Neural crest cell (in vitro differentiated cells): ENCODE data around the gene SLC7A7. TPM values are rescaled to one million over a fixed set of nuclear protein-coding genes. Genes with fewer than 3 reads are reported as not detected.
"Not testable (repeated sequence)": the region's sequence is repeated elsewhere in the genome, so short reads cannot be mapped to it uniquely, and the experiment has no call there.

Source experiments
- DNase-seq: peaks from one replicate; pipeline ENCODE4 v3.0.0; 2021; ENCODE audit warnings: low read depth, mixed read lengths, low spot score
- H3K27ac Mint-ChIP-seq: one replicate; pipeline ENCODE4 v1.8.0; 2021; ENCODE audit warnings: mild to moderate bottlenecking, mixed read lengths; ENCODE audit not compliant: unreplicated experiment
- H3K27me3 Mint-ChIP-seq: 2 replicates; pipeline ENCODE4 v1.8.0; 2021; ENCODE audit warnings: low read depth, mild to moderate bottlenecking, mixed read lengths
- H3K36me3 Mint-ChIP-seq: 2 replicates; pipeline ENCODE4 v1.8.0; 2021; ENCODE audit warnings: low read depth, mild to moderate bottlenecking, mixed read lengths
- H3K4me1 Mint-ChIP-seq: 2 replicates; pipeline ENCODE4 v1.8.0; 2021; ENCODE audit warnings: mixed read lengths
- H3K4me3 Mint-ChIP-seq: one replicate; pipeline ENCODE4 v1.8.0; 2021; ENCODE audit warnings: mild to moderate bottlenecking, mixed read lengths
- H3K9me3 Mint-ChIP-seq: 2 replicates; pipeline ENCODE4 v1.8.0; 2021; ENCODE audit warnings: mixed read lengths
- CTCF ChIP-seq: fragments of 200-600 bp; sonication (generic); conservative IDR thresholded peaks from 2 replicates; pipeline ENCODE4 v1.5.0; 2021; ENCODE audit warnings: antibody characterized with exemption, mild to moderate bottlenecking
- total RNA-seq: library from RNA; stranded (reverse); gene quantifications from 2 replicates; pipeline ENCODE4 v1.2.1, GENCODE V29; 2021

Gene SLC7A7
- total RNA-seq, 1 donor from 2014 or later: 0.54 TPM

GRCh38 chr14:22735096-22735495 is 80.1 kb downstream of the SLC7A7 start:
- DNase-seq: no peak
- H3K27ac Mint-ChIP-seq: no peak overlapping the region
- H3K4me3 Mint-ChIP-seq: no peak overlapping the region
- peaks cover 5% of the 10 kb centered on the region for H3K9me3 Mint-ChIP-seq
- TF ChIP-seq CTCF: no peak
- no peaks in the 10 kb centered on the region for H3K27me3 Mint-ChIP-seq
- H3K4me1 Mint-ChIP-seq: no peaks in the 10 kb centered on the region
- H3K36me3 Mint-ChIP-seq: no peaks in the 10 kb centered on the region

GRCh38 chr14:22733829-22734228 is 81.4 kb downstream of the SLC7A7 start:
- no peak overlapping the region for H3K27ac Mint-ChIP-seq
- no peak for DNase-seq
- no peaks in the 10 kb centered on the region for H3K4me1 Mint-ChIP-seq
- no peaks in the 10 kb centered on the region for H3K27me3 Mint-ChIP-seq
- no peak for TF ChIP-seq CTCF
- H3K4me3 Mint-ChIP-seq: no peak overlapping the region
- peaks cover 5% of the 10 kb centered on the region for H3K9me3 Mint-ChIP-seq
- no peaks in the 10 kb centered on the region for H3K36me3 Mint-ChIP-seq

GRCh38 chr14:22732062-22732461 is 83.2 kb downstream of the SLC7A7 start:
- H3K36me3 Mint-ChIP-seq, H3K27me3 Mint-ChIP-seq, H3K4me1 Mint-ChIP-seq, H3K4me3 Mint-ChIP-seq, H3K9me3 Mint-ChIP-seq, H3K27ac Mint-ChIP-seq, DNase-seq: not testable (repeated sequence)

GRCh38 chr14:22726012-22726411 is 89.2 kb downstream of the SLC7A7 start:
- Mint-ChIP-seq H3K36me3 (no peaks in the 10 kb centered on the region), H3K27ac (no peak overlapping the region), H3K4me3 (no peak overlapping the region), H3K4me1 (no peaks in the 10 kb centered on the region), H3K27me3 (peaks cover 2% of the 10 kb centered on the region), H3K9me3 (no peaks in the 10 kb centered on the region)
- TF ChIP-seq CTCF: no peak
- DNase-seq: no peak

- not testable (repeated sequence) for H3K36me3 Mint-ChIP-seq, H3K27me3 Mint-ChIP-seq, H3K4me3 Mint-ChIP-seq, H3K27ac Mint-ChIP-seq, DNase-seq, H3K4me1 Mint-ChIP-seq, H3K9me3 Mint-ChIP-seq
Measured at GRCh38 chr14:22725374-22725773, 89.9 kb downstream of the SLC7A7 start.

GRCh38 chr14:22724847-22725246 is 90.4 kb downstream of the SLC7A7 start:
- H3K36me3 Mint-ChIP-seq, H3K27me3 Mint-ChIP-seq, DNase-seq, H3K27ac Mint-ChIP-seq, H3K4me3 Mint-ChIP-seq, H3K9me3 Mint-ChIP-seq, H3K4me1 Mint-ChIP-seq: not testable (repeated sequence)

GRCh38 chr14:22723815-22724214 is 91.4 kb downstream of the SLC7A7 start:
- Mint-ChIP-seq H3K4me3 (no peak overlapping the region), H3K27me3 (peaks cover 6% of the 10 kb centered on the region), H3K9me3 (no peaks in the 10 kb centered on the region), H3K4me1 (no peaks in the 10 kb centered on the region), H3K36me3 (no peaks in the 10 kb centered on the region), H3K27ac (no peak overlapping the region)
- TF ChIP-seq CTCF: no peak
- DNase-seq: no peak

Other genes with a start within 250 kb of the SLC7A7 start
- gene DAD1, start 226.2 kb downstream of the SLC7A7 start, total RNA-seq: 151 and 155 TPM in 2 replicates
- gene ABHD4, start 217.1 kb downstream of the SLC7A7 start, total RNA-seq: 11.2 and 11.6 TPM in 2 replicates
- not detected in 2 replicates for gene OR6J1, start 171.1 kb downstream of the SLC7A7 start, total RNA-seq
- 121 and 125 TPM in 2 replicates for gene OXA1L, start 48.7 kb downstream of the SLC7A7 start, total RNA-seq
- gene MRPL52, start 14.5 kb upstream of the SLC7A7 start, total RNA-seq: 117 and 137 TPM in 2 replicates
- 63.2 and 68.6 TPM in 2 replicates for gene MMP14, start 21.1 kb upstream of the SLC7A7 start, total RNA-seq
- gene LRP10, start 56.3 kb upstream of the SLC7A7 start, total RNA-seq: 14.3 and 16.3 TPM in 2 replicates
- 3.0 and 3.6 TPM in 2 replicates for gene REM2, start 67.8 kb upstream of the SLC7A7 start, total RNA-seq
- gene RBM23, start 103.7 kb upstream of the SLC7A7 start, total RNA-seq: 103 and 110 TPM in 2 replicates
- 134 and 136 TPM in 2 replicates for gene PRMT5, start 113.9 kb upstream of the SLC7A7 start, total RNA-seq
- gene HAUS4, start 141.7 kb upstream of the SLC7A7 start, total RNA-seq: 58.7 and 62.7 TPM in 2 replicates
- 32.8 and 33.1 TPM in 2 replicates for gene AJUBA, start 167.1 kb upstream of the SLC7A7 start, total RNA-seq
- 11.5 and 13.6 TPM in 2 replicates for gene C14orf93, start 194.7 kb upstream of the SLC7A7 start, total RNA-seq
- 199 and 215 TPM in 2 replicates for gene PSMB5, start 219.5 kb upstream of the SLC7A7 start, total RNA-seq
- not detected in 2 replicates for gene PSMB11, start 226.8 kb upstream of the SLC7A7 start, total RNA-seq
- 33.7 and 37.2 TPM in 2 replicates for gene CDH24, start 242.1 kb upstream of the SLC7A7 start, total RNA-seq